OCI-LY1 (cell line): Measurements from ENCODE around the gene CCDC159.

Experiments used
- H2AFZ ChIP-seq: fragments of 200-600 bp; sonication (generic), shearing (Covaris generic); 2 replicates; pipeline ENCODE4 v1.6.0; 2014; ENCODE audit warnings: antibody characterized with exemption, mild to moderate bottlenecking, low read length
- H3F3A ChIP-seq: fragments of 200-600 bp; sonication (generic), shearing (Covaris generic); 2 replicates; pipeline ENCODE4 v1.6.0; 2014; ENCODE audit warnings: mild to moderate bottlenecking, antibody characterized with exemption, low read length, moderate library complexity; ENCODE audit not compliant: insufficient read depth
- H3K27ac ChIP-seq: fragments of 200-600 bp; sonication (generic); 2 replicates; pipeline ENCODE4 v1.5.1; 2014; ENCODE audit warnings: low read length, mixed run types, mild to moderate bottlenecking, low read depth; ENCODE audit not compliant: poor library complexity, severe bottlenecking
- H3K27me3 ChIP-seq: fragments of 200-600 bp; sonication (generic); 2 replicates; pipeline ENCODE4 v1.6.0; 2014; ENCODE audit warnings: antibody characterized with exemption, mild to moderate bottlenecking, low read length, moderate library complexity; ENCODE audit not compliant: insufficient read depth
- H3K36me3 ChIP-seq: fragments of 200-600 bp; sonication (generic); 2 replicates; pipeline ENCODE4 v1.6.1; 2014; ENCODE audit warnings: mild to moderate bottlenecking, antibody characterized with exemption, low read length, moderate library complexity, mixed read lengths; ENCODE audit not compliant: insufficient read depth
- H3K4me1 ChIP-seq: fragments of 200-600 bp; sonication (generic); 2 replicates; pipeline ENCODE4 v1.5.1; 2014; ENCODE audit warnings: mild to moderate bottlenecking, low read length, moderate library complexity; ENCODE audit not compliant: insufficient read depth, severe bottlenecking
- H3K4me2 ChIP-seq: fragments of 200-600 bp; sonication (generic), shearing (Covaris generic); 2 replicates; pipeline ENCODE4 v1.6.1; 2014; ENCODE audit warnings: low read length
- H3K4me3 ChIP-seq: fragments of 200-600 bp; sonication (generic); 2 replicates; pipeline ENCODE4 v1.5.1; 2014; ENCODE audit warnings: low read length, low read depth, mild to moderate bottlenecking, mixed read lengths; ENCODE audit not compliant: poor library complexity, severe bottlenecking
- H3K79me2 ChIP-seq: fragments of 200-600 bp; shearing (Covaris generic); 2 replicates; pipeline ENCODE4 v1.6.1; 2016; ENCODE audit warnings: mixed run types, low read length, mixed read lengths; ENCODE audit not compliant: insufficient read depth
- H3K9ac ChIP-seq: fragments of 200-600 bp; sonication (generic), shearing (Covaris generic); 2 replicates; pipeline ENCODE4 v1.6.1; 2014; ENCODE audit warnings: mild to moderate bottlenecking, low read length, mixed read lengths
- H3K9me2 ChIP-seq: fragments of 200-600 bp; sonication (generic), shearing (Covaris generic); 2 replicates; pipeline ENCODE4 v1.6.1; 2014; ENCODE audit warnings: low read depth, mild to moderate bottlenecking, low read length, mixed read lengths
- H3K9me3 ChIP-seq: fragments of 200-600 bp; shearing (Covaris generic); 2 replicates; pipeline ENCODE4 v1.6.1; 2014; ENCODE audit warnings: low read length, mixed read lengths
- H4K20me1 ChIP-seq: fragments of 200-600 bp; sonication (generic), shearing (Covaris generic); 2 replicates; pipeline ENCODE4 v1.6.0; 2016; ENCODE audit warnings: mild to moderate bottlenecking, low read length; ENCODE audit not compliant: insufficient read depth
- EZH2 ChIP-seq: fragments of 200-600 bp; sonication (generic), shearing (Covaris generic); IDR thresholded peaks from 2 replicates; pipeline ENCODE4 v1.8.0; 2017; ENCODE audit warnings: borderline replicate concordance, mixed run types, mild to moderate bottlenecking, antibody characterized with exemption, low read length, moderate library complexity, mixed read lengths
- TF ChIP-seq, protein P1 (sequence below): fragments of 200-600 bp; sonication (generic), shearing (Covaris generic); IDR thresholded peaks from 2 replicates; pipeline ENCODE4 v1.5.1; 2017; ENCODE audit warnings: mild to moderate bottlenecking, antibody characterized with exemption, low read length, moderate library complexity, mixed read lengths

The CCDC159 gene

DNA sequence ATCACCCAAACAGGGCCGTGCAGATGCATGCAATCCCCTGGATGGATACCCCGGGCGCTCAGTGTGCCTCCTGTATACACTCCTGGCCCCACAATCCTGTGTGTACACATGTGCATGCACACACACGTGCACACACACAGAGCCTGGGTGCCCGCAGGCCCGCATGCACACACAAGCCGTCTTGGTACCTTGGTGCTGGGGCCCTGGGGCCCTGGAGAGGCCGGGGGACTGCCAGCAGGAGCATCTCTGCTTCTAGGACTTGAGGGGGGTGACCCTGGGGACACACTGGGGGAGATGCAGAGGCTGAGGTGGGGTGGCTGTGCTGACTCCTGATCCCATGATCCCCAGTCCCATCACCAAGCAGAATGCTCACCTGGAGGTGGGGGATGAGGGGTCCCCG is 53.3 kb downstream of the CCDC159 start:
- H3K27me3 ChIP-seq, result peaks cover 7% of the 10 kb centered on the region; the same call in 1 of the 2 replicates
- H3K36me3 ChIP-seq, result no peaks in the 10 kb centered on the region
- no peaks in the 10 kb centered on the region for H3K4me1 ChIP-seq

DNA sequence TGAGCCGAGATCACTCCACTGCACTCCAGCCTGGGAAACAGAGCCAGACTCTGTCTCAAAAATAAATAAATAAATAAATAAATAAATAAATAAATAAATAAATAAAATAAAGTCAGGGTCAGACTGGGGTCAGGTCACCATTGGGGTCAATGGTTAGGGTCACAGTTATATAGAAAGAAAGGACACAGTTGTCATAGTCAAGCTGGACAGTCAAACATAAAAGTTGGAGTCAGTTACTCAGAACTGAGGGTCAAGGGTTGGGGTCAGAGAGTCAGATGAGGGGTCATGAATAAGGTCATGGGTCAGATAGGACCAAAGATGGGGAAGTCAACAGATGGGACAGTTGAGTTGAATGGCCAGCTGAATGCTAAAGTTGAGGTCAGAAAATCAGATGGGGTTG is 54.5 kb downstream of the CCDC159 start:
- no peak overlapping the region for H3K4me2 ChIP-seq
- no peaks in the 10 kb centered on the region for H3K36me3 ChIP-seq
- no peaks in the 10 kb centered on the region for H3K79me2 ChIP-seq
- peaks cover 7% of the 10 kb centered on the region; the same call in 1 of the 2 replicates for H3K27me3 ChIP-seq
- no peak overlapping the region for H3K4me3 ChIP-seq
- no peaks in the 10 kb centered on the region for H3F3A ChIP-seq
- no peak overlapping the region for H2AFZ ChIP-seq
- H3K9me2 ChIP-seq, result no peaks in the 10 kb centered on the region
- no peaks in the 10 kb centered on the region for H4K20me1 ChIP-seq
- no peaks in the 10 kb centered on the region for H3K9me3 ChIP-seq
- no peak overlapping the region for H3K9ac ChIP-seq
- H3K27ac ChIP-seq, result no peak overlapping the region
- no peaks in the 10 kb centered on the region for H3K4me1 ChIP-seq
- TF ChIP-seq EZH2, result no peak
- TF ChIP-seq, protein P1, sequence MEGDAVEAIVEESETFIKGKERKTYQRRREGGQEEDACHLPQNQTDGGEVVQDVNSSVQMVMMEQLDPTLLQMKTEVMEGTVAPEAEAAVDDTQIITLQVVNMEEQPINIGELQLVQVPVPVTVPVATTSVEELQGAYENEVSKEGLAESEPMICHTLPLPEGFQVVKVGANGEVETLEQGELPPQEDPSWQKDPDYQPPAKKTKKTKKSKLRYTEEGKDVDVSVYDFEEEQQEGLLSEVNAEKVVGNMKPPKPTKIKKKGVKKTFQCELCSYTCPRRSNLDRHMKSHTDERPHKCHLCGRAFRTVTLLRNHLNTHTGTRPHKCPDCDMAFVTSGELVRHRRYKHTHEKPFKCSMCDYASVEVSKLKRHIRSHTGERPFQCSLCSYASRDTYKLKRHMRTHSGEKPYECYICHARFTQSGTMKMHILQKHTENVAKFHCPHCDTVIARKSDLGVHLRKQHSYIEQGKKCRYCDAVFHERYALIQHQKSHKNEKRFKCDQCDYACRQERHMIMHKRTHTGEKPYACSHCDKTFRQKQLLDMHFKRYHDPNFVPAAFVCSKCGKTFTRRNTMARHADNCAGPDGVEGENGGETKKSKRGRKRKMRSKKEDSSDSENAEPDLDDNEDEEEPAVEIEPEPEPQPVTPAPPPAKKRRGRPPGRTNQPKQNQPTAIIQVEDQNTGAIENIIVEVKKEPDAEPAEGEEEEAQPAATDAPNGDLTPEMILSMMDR, result no peak

More for the DNA sequence above, 53.3 kb downstream of the CCDC159 start:
- Histone ChIP-seq H4K20me1 (no peaks in the 10 kb centered on the region), H3K27ac (no peak overlapping the region), H3K4me3 (no peak overlapping the region), H3K4me2 (no peak overlapping the region), H3F3A (no peaks in the 10 kb centered on the region), H3K9ac (no peak overlapping the region), H2AFZ (no peak overlapping the region), H3K9me2 (no peaks in the 10 kb centered on the region), H3K79me2 (no peaks in the 10 kb centered on the region), H3K9me3 (no peaks in the 10 kb centered on the region)
- TF ChIP-seq, protein P1, result no peak
- TF ChIP-seq EZH2, result no peak

DNA sequence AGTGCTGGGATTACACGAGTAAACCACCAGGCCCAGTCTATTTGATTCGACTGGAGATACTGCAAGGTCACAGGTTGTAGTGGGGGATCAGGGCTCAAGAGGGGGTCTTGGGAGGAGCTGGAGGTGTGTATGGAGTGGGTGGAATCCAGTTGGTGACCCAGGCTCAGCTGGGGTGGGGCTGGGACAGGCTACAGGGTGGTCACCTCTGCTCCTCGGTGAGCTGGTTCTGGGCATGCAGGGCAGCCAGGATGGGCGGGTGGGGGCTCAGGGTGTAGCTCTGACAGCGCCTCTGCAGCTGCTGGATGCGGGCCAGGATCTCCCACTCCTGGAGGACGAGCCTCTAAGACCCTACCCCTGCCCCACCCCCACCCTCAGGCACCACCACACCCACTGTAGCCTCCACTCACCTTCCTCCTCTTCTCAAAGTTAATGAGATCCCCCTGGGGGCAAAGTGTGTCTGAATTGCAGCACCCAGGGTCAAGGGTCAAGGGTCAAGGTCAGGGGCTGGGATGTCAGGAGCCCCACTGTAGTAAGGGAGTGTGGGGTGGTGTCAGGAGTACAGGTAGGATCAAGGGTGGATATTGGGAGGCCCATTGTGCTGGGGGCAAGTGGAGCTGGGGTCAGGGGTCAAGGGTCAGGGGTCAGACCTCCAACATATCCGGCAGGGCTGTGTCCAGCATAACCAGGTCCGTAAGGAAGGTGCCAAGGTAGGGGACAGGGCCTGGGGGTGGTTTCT is 55.7 kb downstream of the CCDC159 start:
- Histone ChIP-seq H3F3A (no peaks in the 10 kb centered on the region), H3K27me3 (peaks cover 4% of the 10 kb centered on the region; the same call in 1 of the 2 replicates), H3K36me3 (no peaks in the 10 kb centered on the region), H3K79me2 (no peaks in the 10 kb centered on the region), H3K9me2 (no peaks in the 10 kb centered on the region), H3K4me2 (no peak overlapping the region), H3K9me3 (no peaks in the 10 kb centered on the region), H3K9ac (no peak overlapping the region), H4K20me1 (no peaks in the 10 kb centered on the region), H3K4me3 (no peak overlapping the region), H2AFZ (no peak overlapping the region), H3K27ac (no peak overlapping the region), H3K4me1 (no peaks in the 10 kb centered on the region)
- no peak for TF ChIP-seq EZH2
- TF ChIP-seq, protein P1, result no peak
